Ectodermal cell (in vitro differentiated cells): ENCODE data around the gene DHODH.
"Not testable (repeated sequence)": the region's sequence is repeated elsewhere in the genome, so short reads cannot be mapped to it uniquely, and the experiment has no call there.

Experiments
- H3K27ac ChIP-seq: 2 replicates; pipeline ENCODE4 v1.7.0; 2013; ENCODE audit warnings: mild to moderate bottlenecking, low read depth, low read length; ENCODE audit not compliant: insufficient read depth, poor library complexity, severe bottlenecking
- H3K27me3 ChIP-seq: 2 replicates; pipeline ENCODE4 v1.7.0; 2013; ENCODE audit warnings: mild to moderate bottlenecking, low read length; ENCODE audit not compliant: insufficient read depth, control insufficient read depth, poor library complexity, severe bottlenecking
- H3K36me3 ChIP-seq: one replicate; pipeline ENCODE4 v1.7.0; 2013; ENCODE audit warnings: low read length; ENCODE audit not compliant: control insufficient read depth, insufficient read depth
- H3K4me1 ChIP-seq: one replicate; pipeline ENCODE4 v1.7.0; 2013; ENCODE audit warnings: low read length; ENCODE audit not compliant: control insufficient read depth, insufficient read depth
- H3K4me3 ChIP-seq: 2 replicates; pipeline ENCODE4 v1.7.0; 2013; ENCODE audit warnings: low read depth, low read length, control low read depth; ENCODE audit not compliant: insufficient read depth
- H3K9me3 ChIP-seq: 2 replicates; pipeline ENCODE4 v1.7.0; 2013; ENCODE audit warnings: mild to moderate bottlenecking, low read length, moderate library complexity; ENCODE audit not compliant: control insufficient read depth
- WGBS, 2 experiments: methylation state at CpG; one replicate each; pipeline ENCODE4 v1.1.7; 2013; ENCODE audit warnings: missing lambda C conversion rate in 2 of 2; 5-methylcytosine and 5-hydroxymethylcytosine counted together

Gene DHODH

DNA sequence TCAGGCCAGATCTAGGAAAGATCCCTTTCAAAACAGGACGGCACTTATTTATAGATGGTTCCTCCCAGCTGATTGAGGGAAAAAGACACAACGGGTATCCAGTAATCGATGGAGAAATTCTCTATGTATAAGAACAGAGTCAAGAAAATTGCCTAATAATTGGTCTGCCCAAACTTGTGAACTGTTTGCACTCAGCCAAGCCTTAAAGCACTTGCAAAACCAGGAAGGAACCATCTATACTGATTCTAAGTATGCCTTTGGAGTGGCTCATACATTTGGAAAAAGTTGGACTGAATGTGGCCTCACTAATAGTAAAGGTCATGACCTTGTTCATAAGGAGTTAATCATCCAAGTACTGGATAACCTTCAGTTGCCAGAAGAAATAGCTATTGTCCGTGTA, 60.4 kb downstream of the DHODH start:
- no peaks in the 10 kb centered on the region for H3K9me3 ChIP-seq
- H3K27me3 ChIP-seq: no peaks in the 10 kb centered on the region
- no peak overlapping the region for H3K27ac ChIP-seq
- WGBS, 2 experiments: 93 to 94% methylated on average over 4 of the region's 4 CpGs
- no peaks in the 10 kb centered on the region for H3K36me3 ChIP-seq
- H3K4me1 ChIP-seq: no peaks in the 10 kb centered on the region
- H3K4me3 ChIP-seq: no peak overlapping the region

- H3K27me3 ChIP-seq: no peaks in the 10 kb centered on the region
- no peak overlapping the region for H3K27ac ChIP-seq
- H3K4me3 ChIP-seq: no peak overlapping the region
- H3K9me3 ChIP-seq: no peaks in the 10 kb centered on the region
- 86 to 88% methylated on average over 11 to 12 of the region's 12 CpGs for WGBS, 2 experiments
- H3K4me1 ChIP-seq: no peaks in the 10 kb centered on the region
- H3K36me3 ChIP-seq: no peaks in the 10 kb centered on the region
Observed at GRCh38 chr16:72072514-72073342, 64.2 kb downstream of the DHODH start.

GRCh38 chr16:72073560-72074230, 65.2 kb downstream of the DHODH start:
- WGBS, 2 experiments: 90 to 91% methylated on average over 8 of the region's 8 CpGs
- Histone ChIP-seq H3K27me3 (no peaks in the 10 kb centered on the region), H3K36me3 (no peaks in the 10 kb centered on the region), H3K9me3 (no peaks in the 10 kb centered on the region), H3K27ac (no peak overlapping the region), H3K4me1 (no peaks in the 10 kb centered on the region), H3K4me3 (no peak overlapping the region)

DNA sequence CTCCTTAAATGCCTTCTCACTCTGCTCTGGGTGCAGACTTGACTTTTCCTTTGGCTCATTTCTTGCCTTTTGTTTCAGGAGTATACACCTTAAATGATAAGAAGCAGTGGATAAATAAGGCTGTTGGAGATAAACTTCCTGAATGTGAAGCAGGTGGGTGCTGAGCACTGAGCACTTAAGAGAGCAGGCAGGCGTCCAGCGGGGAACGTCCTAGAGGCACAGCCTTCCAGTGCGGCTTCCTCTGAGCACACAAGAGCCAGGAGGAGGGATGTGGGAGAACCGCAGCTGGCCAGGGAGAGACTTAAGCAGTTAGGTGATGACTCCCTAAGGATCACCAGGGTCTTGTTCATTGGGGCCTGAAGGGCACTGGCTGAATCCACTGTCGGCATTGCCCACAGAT, 66.5 kb downstream of the DHODH start:
- H3K27me3 ChIP-seq, H3K36me3 ChIP-seq, H3K4me1 ChIP-seq, H3K4me3 ChIP-seq, H3K9me3 ChIP-seq, H3K27ac ChIP-seq: not testable (repeated sequence)
- 67 to 77% methylated on average over 2 of the region's 6 CpGs for WGBS, 2 experiments
